HUDEP-2 (cell line): ENCODE measurements around the gene EPN3.

Source experiments
- DNase-seq, 76 experiments: peaks; one replicate each; lab custom pipeline; 2025; ENCODE audit not compliant: unreplicated experiment in 76 of 76; lab: John Stamatoyannopoulos, UW

The EPN3 gene

DNA sequence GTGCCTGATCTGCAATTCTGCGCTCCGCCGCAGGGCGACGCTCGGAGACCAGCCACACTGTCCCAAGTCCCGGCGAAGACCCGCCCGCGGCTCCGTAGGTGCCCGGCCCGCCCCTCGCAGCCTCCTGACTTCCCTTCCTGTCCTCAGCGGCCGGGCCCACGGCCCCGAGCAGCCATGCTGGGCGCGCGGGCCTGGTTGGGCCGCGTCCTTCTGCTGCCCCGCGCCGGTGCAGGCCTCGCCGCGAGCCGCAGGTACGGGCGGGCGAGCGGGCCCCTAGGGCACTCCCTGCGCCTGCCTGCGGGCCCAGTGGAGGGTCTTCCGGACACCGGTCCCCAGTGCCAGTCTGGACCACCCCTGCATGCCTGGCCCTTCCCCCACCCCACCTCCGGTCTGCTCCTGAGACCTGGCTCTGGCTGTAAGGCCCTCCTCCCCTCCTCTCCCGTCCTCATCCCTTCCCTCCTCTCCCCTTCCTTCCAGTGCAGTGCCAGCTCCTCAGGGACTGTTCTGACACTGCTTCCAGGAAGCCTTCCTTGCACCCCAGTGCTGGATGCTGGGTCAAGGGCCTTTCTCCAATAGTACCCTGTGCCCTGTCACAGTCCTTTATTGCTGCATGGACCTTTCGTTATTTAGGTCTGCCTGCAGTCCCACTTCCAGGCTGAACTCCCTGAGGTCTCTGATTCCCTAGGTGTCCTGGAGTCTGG, 14.7 kb downstream of the EPN3 start, which contains the start of gene SPATA20:
TSS of gene SPATA20 (plus strand) at position 140 of the 701 bp plus-strand sequence. CDS start at position 175, 35 bp downstream.
- peak in 73 of 76 experiments; percentile 29 to 90 (median 75) for DNase-seq

DNA sequence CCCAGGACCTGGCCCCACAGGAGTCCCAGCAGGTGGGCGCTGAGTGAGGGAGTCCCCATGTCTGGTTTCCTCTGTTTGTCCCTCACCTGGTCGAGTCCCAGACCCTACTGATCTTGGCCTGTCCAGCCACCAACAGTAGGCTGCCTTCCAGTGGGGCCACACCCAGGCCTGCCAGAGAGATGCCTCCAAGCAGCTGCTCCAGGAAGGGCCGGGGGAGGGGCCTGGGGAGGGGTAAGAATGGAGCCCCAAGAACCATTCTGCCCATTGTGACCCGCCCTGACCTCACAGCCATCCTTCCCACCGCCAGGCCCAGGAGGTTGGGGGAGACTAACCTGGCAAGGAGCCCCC, 15.2 kb downstream of the EPN3 start:
- DNase-seq, result peak in 27 of 76 experiments; percentile 9 to 39 (median 23)

DNA sequence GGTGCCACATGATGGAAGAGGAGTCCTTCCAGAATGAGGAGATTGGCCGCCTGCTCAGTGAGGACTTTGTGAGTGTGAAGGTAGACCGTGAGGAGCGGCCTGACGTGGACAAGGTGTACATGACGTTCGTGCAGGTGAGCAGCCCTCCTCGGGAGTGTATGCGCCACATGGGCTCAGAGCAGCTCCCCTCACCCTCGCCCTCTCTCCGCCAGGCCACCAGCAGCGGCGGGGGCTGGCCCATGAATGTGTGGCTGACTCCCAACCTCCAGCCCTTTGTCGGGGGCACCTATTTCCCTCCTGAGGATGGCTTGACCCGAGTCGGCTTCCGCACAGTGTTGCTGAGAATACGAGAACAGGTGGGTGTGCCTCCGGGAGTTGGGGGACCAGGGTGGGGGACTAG, 16.3 kb downstream of the EPN3 start:
- DNase-seq, result no peak

DNA sequence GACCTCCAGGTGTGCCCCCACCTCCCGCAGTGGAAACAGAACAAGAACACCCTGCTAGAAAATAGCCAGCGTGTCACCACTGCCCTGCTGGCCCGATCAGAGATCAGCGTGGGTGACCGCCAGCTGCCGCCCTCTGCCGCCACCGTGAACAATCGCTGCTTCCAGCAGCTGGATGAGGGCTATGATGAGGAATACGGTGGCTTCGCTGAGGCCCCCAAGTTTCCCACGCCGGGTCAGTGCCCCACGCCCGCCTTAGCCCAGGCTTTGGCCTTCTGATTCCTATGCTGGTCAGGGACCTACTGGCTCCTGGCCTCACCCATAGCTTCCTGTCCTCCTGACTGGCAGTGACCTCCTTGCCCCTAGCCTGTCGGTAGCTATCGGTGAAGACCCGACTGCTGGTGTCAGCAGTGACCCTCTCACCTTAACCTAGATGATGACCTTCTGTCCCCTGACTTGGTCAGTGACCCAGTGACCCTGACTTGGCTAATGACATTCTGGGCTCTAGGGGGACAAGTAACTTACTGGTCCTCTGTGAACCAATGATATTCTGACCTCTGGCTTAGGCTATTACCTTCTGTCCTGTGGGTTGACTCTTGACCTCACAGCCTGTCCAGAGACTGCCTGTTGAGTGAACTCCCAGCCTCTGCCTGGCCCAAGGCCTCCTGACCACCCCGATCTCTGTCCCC, 16.9 kb downstream of the EPN3 start:
- no peak for DNase-seq

DNA sequence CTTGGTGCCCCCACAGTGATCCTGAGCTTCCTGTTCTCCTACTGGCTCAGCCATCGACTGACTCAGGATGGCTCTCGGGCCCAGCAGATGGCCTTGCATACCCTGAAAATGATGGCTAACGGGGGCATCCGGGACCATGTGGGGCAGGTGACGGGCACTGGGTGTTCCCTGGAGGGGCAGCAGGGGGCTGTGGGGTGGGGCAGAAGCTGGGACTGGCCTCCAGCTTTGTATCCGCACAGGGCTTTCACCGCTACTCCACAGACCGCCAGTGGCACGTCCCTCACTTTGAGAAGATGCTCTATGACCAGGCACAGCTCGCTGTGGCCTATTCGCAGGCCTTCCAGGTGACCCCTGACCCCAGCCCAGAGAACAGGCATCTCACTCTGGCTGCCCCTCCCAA, 17.4 kb downstream of the EPN3 start:
- no peak for DNase-seq

DNA sequence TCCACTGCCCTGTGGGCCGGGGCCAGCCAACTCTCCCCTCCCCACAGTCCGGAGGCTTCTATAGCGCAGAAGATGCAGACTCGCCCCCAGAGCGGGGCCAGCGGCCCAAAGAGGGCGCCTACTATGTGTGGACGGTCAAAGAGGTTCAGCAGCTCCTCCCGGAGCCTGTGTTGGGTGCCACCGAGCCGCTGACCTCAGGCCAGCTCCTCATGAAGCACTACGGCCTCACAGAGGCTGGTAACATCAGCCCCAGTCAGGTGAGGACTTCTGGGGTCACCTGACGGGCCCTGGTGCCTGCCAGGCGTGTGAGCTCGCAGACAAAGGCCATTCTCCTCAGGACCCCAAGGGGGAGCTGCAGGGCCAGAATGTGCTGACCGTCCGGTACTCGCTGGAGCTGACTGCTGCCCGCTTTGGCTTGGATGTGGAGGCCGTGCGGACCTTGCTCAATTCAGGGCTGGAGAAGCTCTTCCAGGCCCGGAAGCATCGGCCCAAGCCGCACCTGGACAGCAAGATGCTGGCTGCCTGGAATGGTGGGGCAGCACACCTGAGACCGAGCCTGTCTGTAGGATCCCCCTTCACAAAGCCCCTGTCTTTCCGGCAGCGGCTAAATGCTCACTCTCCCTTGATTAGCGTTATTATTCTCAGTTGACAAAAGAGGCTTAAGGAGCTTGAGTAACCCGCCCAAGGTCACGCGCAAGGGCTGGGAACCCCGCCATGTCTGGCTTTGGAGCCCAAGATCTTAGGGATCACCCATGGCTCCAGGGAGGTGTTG, 18.3 kb downstream of the EPN3 start:
- DNase-seq, result peak in 35 of 76 experiments; percentile 8 to 70 (median 30)

DNA sequence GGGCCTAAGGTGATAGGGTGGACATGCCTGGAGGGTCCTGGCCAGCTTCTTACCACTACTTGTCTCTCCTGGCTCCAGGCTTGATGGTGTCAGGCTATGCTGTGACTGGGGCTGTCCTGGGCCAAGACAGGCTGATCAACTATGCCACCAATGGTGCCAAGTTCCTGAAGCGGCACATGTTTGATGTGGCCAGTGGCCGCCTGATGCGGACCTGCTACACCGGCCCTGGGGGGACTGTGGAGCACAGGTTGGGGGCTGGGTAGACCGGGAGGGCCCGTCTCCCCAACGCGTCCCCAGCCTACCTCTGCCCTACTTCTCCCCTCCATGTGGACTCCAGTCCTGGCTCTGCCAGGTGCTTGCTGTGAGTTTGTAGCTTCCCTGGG, 18.9 kb downstream of the EPN3 start:
- DNase-seq, result no peak

DNA sequence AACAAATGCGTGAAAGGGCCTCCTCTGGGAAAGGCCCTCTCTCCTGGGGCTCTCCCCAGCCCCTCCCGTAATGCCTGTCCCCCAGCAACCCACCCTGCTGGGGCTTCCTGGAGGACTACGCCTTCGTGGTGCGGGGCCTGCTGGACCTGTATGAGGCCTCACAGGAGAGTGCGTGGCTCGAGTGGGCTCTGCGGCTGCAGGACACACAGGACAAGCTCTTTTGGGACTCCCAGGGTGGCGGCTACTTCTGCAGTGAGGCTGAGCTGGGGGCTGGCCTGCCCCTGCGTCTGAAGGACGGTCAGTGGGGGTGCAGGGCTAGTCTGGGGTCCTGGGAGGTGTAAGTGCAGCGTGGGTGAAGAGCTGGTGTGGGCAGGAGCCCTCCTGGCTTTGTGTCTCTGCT, 19.3 kb downstream of the EPN3 start:
- no peak for DNase-seq

DNA sequence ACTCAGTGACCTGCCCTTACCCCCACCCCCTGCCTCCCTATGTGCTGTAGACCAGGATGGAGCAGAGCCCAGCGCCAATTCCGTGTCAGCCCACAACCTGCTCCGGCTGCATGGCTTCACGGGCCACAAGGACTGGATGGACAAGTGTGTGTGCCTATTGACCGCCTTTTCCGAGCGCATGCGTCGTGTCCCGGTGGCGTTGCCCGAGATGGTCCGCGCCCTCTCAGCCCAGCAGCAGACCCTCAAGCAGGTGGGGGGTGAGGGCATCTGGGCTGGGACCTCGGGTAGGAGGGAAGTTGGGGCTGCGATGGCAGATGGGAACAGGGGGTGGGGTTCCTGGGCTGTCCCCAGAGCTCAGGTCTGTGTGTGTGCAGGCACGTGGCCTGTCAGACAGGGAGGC, 21.7 kb downstream of the EPN3 start:
- DNase-seq, result no peak

DNA sequence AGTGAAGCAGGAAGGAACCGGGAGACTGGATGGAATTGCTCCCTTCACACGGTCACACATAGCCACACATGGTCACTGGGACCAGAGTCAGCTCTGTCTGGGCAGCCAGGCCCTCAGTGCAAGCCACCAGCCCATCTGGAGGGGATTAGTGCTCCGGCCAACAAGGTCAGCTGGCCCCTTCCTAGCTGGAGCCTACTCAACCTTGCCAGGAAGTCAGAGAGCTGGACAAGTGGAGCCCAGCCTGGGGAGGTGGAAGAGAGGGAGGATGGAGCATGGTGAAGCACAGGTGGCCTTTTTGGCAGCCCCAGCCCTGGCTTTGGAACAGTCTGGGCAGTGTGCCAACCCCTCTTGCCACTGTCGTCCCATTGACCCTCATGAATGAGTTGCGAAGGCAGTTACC, 24.3 kb downstream of the EPN3 start:
- no peak for DNase-seq

DNA sequence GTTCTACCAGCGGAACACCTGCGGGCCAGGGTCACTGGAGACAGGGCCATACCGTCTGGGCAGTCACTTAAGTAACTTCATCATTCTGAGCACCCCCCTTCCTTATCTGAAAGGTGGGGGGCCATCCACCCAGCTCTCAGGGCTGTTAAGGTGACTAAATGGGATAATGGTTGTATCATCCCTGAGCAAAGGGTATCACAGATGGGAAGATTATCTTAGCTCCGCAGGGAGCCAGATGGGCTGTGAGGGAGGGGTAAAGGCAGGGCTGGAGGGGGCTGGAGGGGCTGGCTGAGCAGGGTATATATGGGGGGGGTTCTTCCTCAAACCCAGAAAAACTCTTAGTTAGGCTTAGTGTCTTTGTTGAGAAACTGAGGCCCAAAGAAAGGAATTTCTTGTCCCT, 25.1 kb downstream of the EPN3 start:
- DNase-seq, result no peak

DNA sequence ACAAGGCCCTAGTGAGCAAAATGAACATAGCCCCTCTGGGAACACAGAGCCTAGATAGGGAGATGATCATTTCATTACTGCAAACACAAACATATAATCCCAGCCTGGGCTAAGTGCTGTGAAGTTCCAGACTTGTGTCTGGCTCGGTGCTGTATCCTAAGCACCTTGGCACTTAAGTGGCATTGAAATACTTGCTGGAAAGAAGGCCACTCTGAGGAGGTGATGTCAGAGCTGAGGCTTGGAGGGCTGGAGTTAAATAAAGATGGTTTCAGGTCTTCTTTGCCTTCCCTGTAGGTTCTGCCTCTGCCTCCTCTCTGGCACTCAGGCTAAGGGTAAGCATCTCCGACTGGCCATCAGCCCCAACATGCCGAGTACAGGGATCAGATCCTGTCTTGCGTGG, 25.6 kb downstream of the EPN3 start:
- DNase-seq, result no peak

DNA sequence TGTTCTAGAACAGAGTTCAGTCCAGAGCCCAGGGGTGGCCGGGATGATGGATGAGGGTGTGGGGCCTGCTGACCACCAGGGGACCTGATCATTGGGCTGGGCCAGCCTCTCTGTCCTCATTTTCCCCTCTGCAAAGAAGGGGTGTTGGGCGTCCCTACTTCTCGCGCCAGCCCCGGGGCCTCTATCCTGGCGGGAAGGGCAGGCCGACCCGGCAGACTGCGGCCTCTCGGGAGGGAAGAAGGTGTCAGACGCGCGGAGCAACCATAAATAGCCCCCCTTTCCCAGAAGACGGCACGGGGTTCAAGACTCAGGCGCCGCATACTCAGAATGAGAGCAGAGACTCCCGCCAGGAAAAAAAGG, 26.0 kb downstream of the EPN3 start:
- DNase-seq, result no peak

DNA sequence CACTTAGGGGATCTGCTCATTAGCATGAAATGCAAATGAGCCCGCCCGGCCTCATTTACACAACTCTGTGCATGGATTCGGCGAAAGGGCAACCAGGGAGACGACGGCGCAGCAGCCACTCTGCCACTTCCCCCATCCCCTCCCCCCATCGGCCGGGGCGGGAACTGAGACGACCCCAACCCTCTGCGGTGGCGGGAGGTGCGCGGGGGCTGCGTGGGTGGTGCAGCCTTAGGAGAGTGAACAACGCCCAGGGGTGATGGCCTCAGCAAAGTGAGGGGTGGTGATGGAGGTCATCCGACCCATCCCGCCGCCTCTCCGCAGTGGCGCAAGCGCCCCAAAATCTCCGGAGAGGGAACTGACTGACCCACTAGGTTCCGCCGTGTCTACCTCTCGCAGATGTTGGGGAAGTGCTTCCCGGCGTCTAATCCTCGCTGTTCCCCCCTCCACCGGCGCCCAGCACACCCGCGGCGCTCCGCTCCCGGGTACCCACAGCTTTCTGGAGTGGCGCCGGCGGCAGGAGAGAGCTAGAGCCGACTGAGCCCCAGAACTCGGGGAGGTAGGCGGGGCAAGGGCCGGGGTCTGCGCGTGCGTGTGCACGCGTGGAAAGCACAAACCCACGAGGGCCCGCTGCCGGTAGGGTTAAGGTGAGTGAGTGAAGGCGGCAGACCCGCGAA, 26.5 kb downstream of the EPN3 start:
- DNase-seq, result peak in 1 of 76 experiments; percentile 7

DNA sequence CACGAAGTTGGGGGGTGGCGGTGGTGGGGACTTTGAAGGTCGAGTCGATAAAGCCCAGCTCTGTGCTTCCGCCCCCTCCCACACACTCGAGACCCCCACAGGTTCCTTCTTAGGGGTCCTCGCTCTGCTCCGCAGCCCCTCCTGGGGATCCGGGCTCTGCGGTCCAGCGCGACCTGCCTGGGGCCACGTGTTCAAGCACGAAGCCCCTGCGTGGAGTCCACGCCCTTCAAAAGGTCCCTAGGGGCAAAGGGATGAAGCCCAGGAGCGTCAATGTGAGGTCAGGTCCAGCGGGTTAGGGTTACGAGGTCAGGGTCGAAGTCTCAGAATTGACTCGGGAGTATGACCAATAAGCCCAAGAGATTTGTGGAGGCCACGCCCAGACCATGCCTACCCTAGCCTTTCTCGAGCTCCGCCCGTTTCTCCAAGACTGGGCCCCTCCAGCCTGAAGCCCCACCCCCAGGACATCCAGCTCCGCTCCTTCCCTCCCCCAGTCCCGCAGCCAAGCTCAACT, 27.2 kb downstream of the EPN3 start:
- peak in 41 of 76 experiments; percentile 6 to 58 (median 38) for DNase-seq

DNA sequence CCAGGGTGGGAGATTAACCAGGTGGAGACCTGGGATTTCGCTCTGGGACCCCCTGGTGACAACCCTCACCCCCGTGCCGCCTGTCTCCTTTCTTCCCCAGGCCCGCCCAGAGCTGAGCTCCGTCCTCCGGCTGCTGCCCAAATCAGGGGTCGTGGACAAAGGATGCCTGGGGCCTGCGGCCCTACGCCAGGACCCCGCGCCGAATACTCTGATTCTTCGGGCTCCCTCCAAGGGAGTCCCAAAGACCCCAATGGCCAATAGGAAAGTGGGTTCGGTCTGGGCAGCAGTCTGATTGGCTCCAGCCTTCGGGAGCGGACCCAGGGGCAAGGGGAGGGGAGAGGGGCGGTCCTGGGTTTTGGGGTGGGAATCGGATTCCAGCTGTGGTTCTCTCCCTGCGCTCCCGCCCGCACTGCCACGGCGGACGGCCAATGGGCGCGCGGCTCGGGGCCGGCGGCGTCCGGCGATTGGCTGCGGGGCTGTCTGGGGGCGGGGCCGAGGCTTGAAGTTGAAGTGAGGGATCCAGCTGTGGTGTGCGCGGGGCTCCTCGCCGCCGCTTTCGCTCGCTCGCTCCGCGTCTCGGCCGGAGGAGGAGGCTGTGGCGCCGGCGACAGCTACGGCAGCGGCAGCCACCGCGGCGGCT, 27.8 kb downstream of the EPN3 start, which contains the start of gene CACNA1G:
TSS of gene CACNA1G (plus strand) at position 531 of the 640 bp plus-strand sequence. CDS start 745 bp downstream, outside the sequence.
- DNase-seq, result peak in 73 of 76 experiments; percentile 29 to 92 (median 73)

DNA sequence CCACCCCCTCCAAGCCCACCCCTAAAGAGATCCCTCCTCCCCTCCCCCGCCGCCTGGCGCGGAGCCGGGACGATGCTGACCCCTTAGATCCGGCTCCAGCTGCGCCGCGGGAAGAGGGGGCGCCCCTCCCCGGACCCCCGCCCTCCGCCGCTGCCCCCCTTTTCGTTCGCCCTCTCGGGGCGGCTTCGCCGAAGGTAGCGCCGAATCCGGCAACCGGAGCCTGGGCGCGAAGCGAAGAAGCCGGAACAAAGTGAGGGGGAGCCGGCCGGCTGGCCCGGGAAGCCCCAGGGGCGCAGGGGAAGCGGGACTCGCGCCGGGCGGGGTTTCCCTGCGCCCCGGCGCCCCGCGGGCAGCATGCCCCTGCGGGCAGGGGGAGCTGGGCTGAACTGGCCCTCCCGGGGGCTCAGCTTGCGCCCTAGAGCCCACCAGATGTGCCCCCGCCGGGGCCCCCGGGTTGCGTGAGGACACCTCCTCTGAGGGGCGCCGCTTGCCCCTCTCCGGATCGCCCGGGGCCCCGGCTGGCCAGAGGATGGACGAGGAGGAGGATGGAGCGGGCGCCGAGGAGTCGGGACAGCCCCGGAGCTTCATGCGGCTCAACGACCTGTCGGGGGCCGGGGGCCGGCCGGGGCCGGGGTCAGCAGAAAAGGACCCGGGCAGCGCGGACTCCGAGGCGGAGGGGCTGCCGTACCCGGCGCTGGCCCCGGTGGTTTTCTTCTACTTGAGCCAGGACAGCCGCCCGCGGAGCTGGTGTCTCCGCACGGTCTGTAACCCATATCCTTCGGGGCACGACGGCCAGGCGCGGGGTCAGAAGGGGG, 28.6 kb downstream of the EPN3 start:
- DNase-seq, result no peak

DNA sequence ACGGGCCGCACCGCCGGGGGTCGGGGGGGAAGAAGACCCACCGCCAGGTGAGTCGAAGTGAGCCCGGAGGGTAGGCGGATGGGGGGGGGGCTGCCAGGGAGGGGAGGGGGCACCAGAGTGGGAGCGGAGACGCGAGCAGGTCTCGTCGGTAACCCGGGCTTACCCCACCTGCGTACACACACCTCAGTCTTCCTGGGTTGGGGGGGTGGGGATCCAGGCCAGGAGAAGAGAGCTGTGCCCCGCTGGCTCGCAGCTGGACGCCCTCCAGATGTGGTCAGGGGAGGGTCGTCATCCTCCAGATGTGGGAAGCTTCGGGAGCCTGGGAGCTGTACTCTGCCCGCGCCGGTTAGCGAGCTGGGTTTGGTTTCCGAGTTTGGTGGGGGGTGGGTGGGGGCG, 29.2 kb downstream of the EPN3 start:
- no peak for DNase-seq
